H9 (cell line): ENCODE results near the gene CARTPT. TPM values are rescaled to one million over a fixed set of nuclear protein-coding genes. Genes with fewer than 3 reads are reported as not detected.

ENCODE experiments used
- DNase-seq: peaks from one replicate; pipeline ENCODE4 v3.0.0-alpha.2; 2017
- H2AFZ ChIP-seq: one replicate; pipeline ENCODE4 v1.6.1; 2013; ENCODE audit warnings: mild to moderate bottlenecking, low read length, control low read depth, moderate library complexity
- H2AK5ac ChIP-seq: 2 replicates; pipeline ENCODE4 v1.6.1; 2013; ENCODE audit warnings: low read length, control low read depth, mixed read lengths; ENCODE audit not compliant: insufficient read length
- H2BK120ac ChIP-seq: one replicate; pipeline ENCODE4 v1.6.1; 2013; ENCODE audit warnings: low read depth, mild to moderate bottlenecking, low read length, control low read depth, inconsistent platforms; ENCODE audit not compliant: poor library complexity, severe bottlenecking
- H2BK12ac ChIP-seq: 2 replicates; pipeline ENCODE4 v1.6.1; 2013; ENCODE audit warnings: low read length, control low read depth, mixed read lengths, low read depth; ENCODE audit not compliant: insufficient read length
- H2BK15ac ChIP-seq: 2 replicates; pipeline ENCODE4 v1.6.1; 2013; ENCODE audit warnings: low read depth, low read length, control low read depth
- H2BK20ac ChIP-seq: one replicate; pipeline ENCODE4 v1.6.1; 2013; ENCODE audit warnings: low read depth, mild to moderate bottlenecking, low read length, control low read depth, inconsistent platforms; ENCODE audit not compliant: poor library complexity, severe bottlenecking
- H2BK5ac ChIP-seq: 2 replicates; pipeline ENCODE4 v1.6.1; 2013; ENCODE audit warnings: low read length, control low read depth, mixed read lengths; ENCODE audit not compliant: insufficient read length
- H3K14ac ChIP-seq: 2 replicates; pipeline ENCODE4 v1.6.1; 2013; ENCODE audit warnings: low read length, control low read depth; ENCODE audit not compliant: insufficient read depth
- H3K18ac ChIP-seq: 2 replicates; pipeline ENCODE4 v1.6.1; 2013; ENCODE audit warnings: low read depth, mild to moderate bottlenecking, mixed read lengths, low read length, control low read depth; ENCODE audit not compliant: insufficient read length
- H3K23ac ChIP-seq: 2 replicates; pipeline ENCODE4 v1.6.1; 2013; ENCODE audit warnings: low read length, control low read depth, mixed read lengths, low read depth; ENCODE audit not compliant: insufficient read length
- H3K23me2 ChIP-seq: 2 replicates; pipeline ENCODE4 v1.6.1; 2013; ENCODE audit warnings: low read depth, mild to moderate bottlenecking, mixed read lengths, low read length, control low read depth; ENCODE audit not compliant: insufficient read length, poor library complexity, severe bottlenecking
- H3K27ac ChIP-seq: 2 replicates; pipeline ENCODE4 v1.5.1; 2013; ENCODE audit warnings: low read length, control low read depth, mixed read lengths, low read depth; ENCODE audit not compliant: insufficient read length
- H3K27me3 ChIP-seq: 2 replicates; pipeline ENCODE4 v1.6.1; 2013; ENCODE audit warnings: low read length, control low read depth, inconsistent platforms; ENCODE audit not compliant: insufficient read depth
- H3K4ac ChIP-seq: 2 replicates; pipeline ENCODE4 v1.6.1; 2013; ENCODE audit warnings: low read depth, mild to moderate bottlenecking, control low read depth, inconsistent platforms, low read length, moderate library complexity
- H3K4me1 ChIP-seq: 2 replicates; pipeline ENCODE4 v1.6.1; 2013; ENCODE audit warnings: low read length, control low read depth, inconsistent platforms; ENCODE audit not compliant: insufficient read depth
- H3K4me2 ChIP-seq: 2 replicates; pipeline ENCODE4 v1.6.1; 2013; ENCODE audit warnings: low read length, control low read depth, mixed read lengths; ENCODE audit not compliant: insufficient read length, insufficient read depth
- H3K56ac ChIP-seq: 2 replicates; pipeline ENCODE4 v1.6.1; 2013; ENCODE audit warnings: low read depth, mild to moderate bottlenecking, mixed read lengths, low read length, control low read depth; ENCODE audit not compliant: insufficient read length
- H3K79me1 ChIP-seq: 2 replicates; pipeline ENCODE4 v1.6.1; 2013; ENCODE audit warnings: low read depth, mild to moderate bottlenecking, moderate library complexity, low read length, control low read depth, inconsistent platforms; ENCODE audit not compliant: insufficient read depth, poor library complexity, severe bottlenecking
- H3K79me2 ChIP-seq: 2 replicates; pipeline ENCODE4 v1.6.1; 2013; ENCODE audit warnings: low read length, control low read depth, inconsistent platforms; ENCODE audit not compliant: insufficient read depth
- H3K9ac ChIP-seq: 2 replicates; pipeline ENCODE4 v1.6.1; 2013; ENCODE audit warnings: low read length, control low read depth, mixed read lengths; ENCODE audit not compliant: insufficient read length; ENCODE audit errors: extremely low read depth
- H3K9me3 ChIP-seq: one replicate; pipeline ENCODE4 v1.6.1; 2013; ENCODE audit warnings: low read depth, low read length, inconsistent platforms; ENCODE audit not compliant: control insufficient read depth
- H3T11ph ChIP-seq: one replicate; pipeline ENCODE4 v1.6.1; 2013; ENCODE audit warnings: mild to moderate bottlenecking, low read length, control low read depth, inconsistent platforms
- H4K20me1 ChIP-seq: one replicate; pipeline ENCODE4 v1.6.1; 2013; ENCODE audit not compliant: control insufficient read depth, insufficient read length, insufficient read depth
- H4K5ac ChIP-seq: 2 replicates; pipeline ENCODE4 v1.6.1; 2013; ENCODE audit warnings: low read depth, mild to moderate bottlenecking, mixed read lengths, low read length, control low read depth; ENCODE audit not compliant: insufficient read length
- H4K8ac ChIP-seq: replicated peaks from 2 replicates; pipeline ENCODE4 v1.6.1; 2013; ENCODE audit warnings: low read length, control low read depth, mixed read lengths, low read depth; ENCODE audit not compliant: insufficient read length
- H4K91ac ChIP-seq: 2 replicates; pipeline ENCODE4 v1.6.1; 2013; ENCODE audit warnings: low read depth, mild to moderate bottlenecking, moderate library complexity, mixed read lengths, low read length, control low read depth; ENCODE audit not compliant: insufficient read length
- H3K27ac Mint-ChIP-seq, 3 experiments: 2 replicates in 2 of 3; 3 replicates in 1 of 3; pipeline ENCODE4 v1.8.0; 2020 to 2021; ENCODE audit warnings: mixed read lengths in 3 of 3, mild to moderate bottlenecking in 1 of 3, moderate library complexity in 1 of 3
- H3K27me3 Mint-ChIP-seq: 2 replicates; pipeline ENCODE4 v1.8.0; 2021; ENCODE audit warnings: low read depth, mild to moderate bottlenecking, moderate library complexity, mixed read lengths
- H3K36me3 Mint-ChIP-seq, 3 experiments: 2 replicates in 2 of 3; 3 replicates in 1 of 3; pipeline ENCODE4 v1.8.0; 2020 to 2021; ENCODE audit warnings: low read depth in 3 of 3, mixed read lengths in 3 of 3; ENCODE audit not compliant: insufficient read depth in 1 of 3
- H3K4me1 Mint-ChIP-seq, 2 experiments: 2 replicates each; pipeline ENCODE4 v1.8.0; 2020; ENCODE audit warnings: mixed read lengths in 2 of 2
- H3K4me3 Mint-ChIP-seq, 2 experiments: 2 replicates in 1 of 2; 3 replicates in 1 of 2; pipeline ENCODE4 v1.8.0; 2020 to 2021; ENCODE audit warnings: mild to moderate bottlenecking in 2 of 2, mixed read lengths in 2 of 2, moderate library complexity in 1 of 2
- H3K9me3 Mint-ChIP-seq, 2 experiments: 2 replicates in 1 of 2; 3 replicates in 1 of 2; pipeline ENCODE4 v1.8.0; 2020; ENCODE audit warnings: mild to moderate bottlenecking in 2 of 2, mixed read lengths in 2 of 2, moderate library complexity in 1 of 2
- CTCF ChIP-seq: fragments of 200-600 bp; sonication (generic); conservative IDR thresholded peaks from 3 replicates; pipeline ENCODE4 v1.8.0; 2021; ENCODE audit warnings: antibody characterized with exemption, mild to moderate bottlenecking
- WGBS: extraction: QIAGEN DNeasy Blood & Tissue Kit; methylation state at CpG from one replicate; pipeline ENCODE4 v1.1.7; 2013; ENCODE audit warnings: missing lambda C conversion rate, low lambda C conversion rate, mixed read lengths; ENCODE audit not compliant: insufficient read length; ENCODE audit errors: extremely low coverage; 5-methylcytosine and 5-hydroxymethylcytosine counted together
- total RNA-seq: library from RNA; stranded (reverse); gene quantifications from 2 replicates; pipeline ENCODE4 v1.2.1, GENCODE V29; 2021

The CARTPT gene
- total RNA-seq, 1 experiment from 2014 or later, result not detected

GRCh38 chr5:71740015-71740753 is 21.1 kb downstream of the CARTPT start:
- H4K20me1 ChIP-seq, result no peaks in the 10 kb centered on the region
- H2AK5ac ChIP-seq, result no peak overlapping the region
- no peak overlapping the region for H3K27ac ChIP-seq
- H3T11ph ChIP-seq, result no peak overlapping the region
- H3K23ac ChIP-seq, result no peak overlapping the region
- no peak for TF ChIP-seq CTCF
- H3K23me2 ChIP-seq, result no peaks in the 10 kb centered on the region
- no peak overlapping the region for H2BK15ac ChIP-seq
- Mint-ChIP-seq H3K27ac (no peak overlapping the region), H3K9me3 (0 out of 5 replicates have a peak, but pooled peaks cover 3 to 5% of the 10 kb centered on the region in 2 experiments), H3K4me1 (peaks cover 9 to 12% of the 10 kb centered on the region in 2 experiments), H3K27me3 (no peaks in the 10 kb centered on the region; the same call in 1 of the 2 replicates), H3K4me3 (no peak overlapping the region), H3K36me3 (peaks cover 0 to 4% (median 0%) of the 10 kb centered on the region in 3 experiments; a peak in 1 of 7 replicates)
- H4K8ac ChIP-seq, result no peak overlapping the region
- no peaks in the 10 kb centered on the region for H3K79me1 ChIP-seq
- no peaks in the 10 kb centered on the region for H3K27me3 ChIP-seq
- no peak overlapping the region for H2BK20ac ChIP-seq
- H2BK120ac ChIP-seq, result no peak overlapping the region
- no peak overlapping the region for H3K56ac ChIP-seq
- DNase-seq, result no peak
- H3K79me2 ChIP-seq, result no peaks in the 10 kb centered on the region
- no peak overlapping the region for H3K18ac ChIP-seq
- no peak overlapping the region for H3K4ac ChIP-seq
- H4K5ac ChIP-seq, result no peak overlapping the region
- no peak overlapping the region for H3K14ac ChIP-seq
- H2BK5ac ChIP-seq, result no peak overlapping the region
- H3K9me3 ChIP-seq, result no peaks in the 10 kb centered on the region
- no peak overlapping the region for H3K4me2 ChIP-seq
- no peak overlapping the region for H4K91ac ChIP-seq
- H2AFZ ChIP-seq, result no peak overlapping the region
- WGBS, result no CpG with 5 or more reads among the region's 8 CpGs
- no peak overlapping the region for H2BK12ac ChIP-seq
- H3K9ac ChIP-seq, result no peak overlapping the region
- no peaks in the 10 kb centered on the region for H3K4me1 ChIP-seq
